Activated naive CD4-positive, alpha-beta T cell treated with anti-CD3 and anti-CD28 coated beads, Interleukin-2, amount 50 U/mL, for 72 hours (primary cell): ENCODE data around the gene KLK7. TPM values are rescaled to one million over a fixed set of nuclear protein-coding genes. Genes with fewer than 3 reads are reported as not detected.

ENCODE experiments used
- ATAC-seq, 2 donors: fragments of 150-1000 bp; cut with Tn5 transposase; 2 replicates each; pipeline ENCODE4 v1.10.0; 2021; ENCODE audit warnings: mild to moderate bottlenecking in 2 of 2, moderate library complexity in 2 of 2
- DNase-seq, 2 donors: peaks; one replicate each; pipeline ENCODE4 v3.0.0; 2021 to 2022; ENCODE audit warnings: low spot score in 2 of 2
- H3K27ac Mint-ChIP-seq, 2 donors: one replicate each; pipeline ENCODE4 v1.8.0; 2022; ENCODE audit warnings: mild to moderate bottlenecking in 2 of 2, mixed read lengths in 2 of 2
- H3K36me3 Mint-ChIP-seq, 2 donors: one replicate each; pipeline ENCODE4 v1.8.0; 2022; ENCODE audit warnings: mixed read lengths in 2 of 2
- H3K9me3 Mint-ChIP-seq, 2 donors: one replicate each; pipeline ENCODE4 v1.8.0; 2022; ENCODE audit warnings: mixed read lengths in 2 of 2
- total RNA-seq, 2 donors: library from RNA; stranded (reverse); gene quantifications; one replicate each; pipeline ENCODE4 v1.2.3, GENCODE V29; 2022

Gene KLK7
- total RNA-seq, 2 donors from 2014 or later: not detected

DNA sequence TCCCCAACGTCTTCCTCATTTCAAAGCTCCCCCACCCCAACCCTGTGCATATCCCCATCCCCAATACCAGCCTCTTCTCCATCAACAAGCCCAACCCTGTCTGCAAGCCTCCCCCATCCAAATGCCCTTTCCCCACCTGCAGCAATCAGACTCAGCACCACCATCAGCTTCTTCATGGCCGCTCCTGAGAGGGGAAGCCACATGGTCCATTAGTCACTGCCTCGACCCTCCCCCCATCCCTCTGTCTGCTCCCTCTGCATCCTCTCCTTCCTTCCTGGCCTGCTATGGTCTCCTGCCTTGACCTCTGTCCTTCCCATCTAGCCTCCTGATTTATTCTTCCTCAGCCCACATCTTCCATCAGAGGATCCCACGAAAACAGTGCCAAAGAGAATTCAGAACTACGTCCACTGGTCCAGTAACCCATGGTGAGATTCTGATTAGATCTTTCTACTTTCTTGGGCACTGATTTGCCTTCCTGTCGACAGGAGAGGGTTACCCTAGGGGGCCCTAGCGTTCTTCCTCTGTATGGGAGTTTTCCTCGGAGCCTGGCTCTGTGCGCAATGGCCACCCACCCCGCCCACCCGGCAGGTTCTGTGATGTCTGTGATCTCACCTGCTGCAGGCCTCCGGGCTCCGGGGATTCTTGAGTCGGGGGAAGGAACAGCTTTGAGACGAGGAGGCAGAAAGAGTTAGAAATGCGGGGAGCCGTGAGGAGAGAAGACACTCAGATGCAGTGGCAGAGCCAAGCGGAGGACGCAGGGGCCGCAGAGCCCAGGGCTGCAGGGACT lies 15.6 kb downstream of the KLK7 start:
- H3K27ac Mint-ChIP-seq: no peak overlapping the region

GRCh38 chr19:50964266-50964665 lies 19.5 kb downstream of the KLK7 start:
- Mint-ChIP-seq H3K36me3 (peaks cover 0 to 16% of the 10 kb centered on the region in 2 donors), H3K27ac (no peak overlapping the region), H3K9me3 (peaks cover 18 to 27% of the 10 kb centered on the region in 2 donors)
- DNase-seq: no peak
- no peak for ATAC-seq

More for the DNA sequence above, 15.6 kb downstream of the KLK7 start:
- ATAC-seq (no peak), DNase-seq (no peak)
- H3K36me3 Mint-ChIP-seq: no peaks in the 10 kb centered on the region
- H3K9me3 Mint-ChIP-seq: peaks cover 5 to 7% of the 10 kb centered on the region in 2 donors

DNA sequence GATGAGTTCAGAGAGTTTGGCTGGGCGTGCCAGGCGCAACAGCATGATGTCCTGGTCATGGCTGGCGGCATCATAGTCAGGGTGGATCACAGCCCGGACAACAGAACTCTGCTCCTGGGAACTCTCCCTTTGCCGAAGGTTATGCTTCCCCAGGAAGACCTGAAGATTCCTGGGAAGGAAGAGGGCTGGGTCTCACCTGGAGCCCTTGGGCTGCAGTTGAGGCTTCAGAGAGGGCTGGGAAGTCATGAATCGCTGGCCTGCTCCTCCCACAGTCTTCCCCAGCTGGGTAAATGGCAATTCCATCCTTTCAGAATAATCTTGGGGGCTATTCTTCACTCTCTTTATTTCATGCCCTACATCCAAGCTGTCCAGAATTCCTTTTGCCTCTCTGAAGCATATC lies 20.3 kb downstream of the KLK7 start:
- DNase-seq (no peak), ATAC-seq (no peak)
- H3K9me3 Mint-ChIP-seq: peaks cover 20 to 28% of the 10 kb centered on the region in 2 donors
- peaks cover 0 to 16% of the 10 kb centered on the region in 2 donors for H3K36me3 Mint-ChIP-seq
- H3K27ac Mint-ChIP-seq: no peak overlapping the region

- no peak for DNase-seq
- no peak for ATAC-seq
- Mint-ChIP-seq H3K27ac (no peak overlapping the region), H3K9me3 (peaks cover 20 to 28% of the 10 kb centered on the region in 2 donors), H3K36me3 (peaks cover 0 to 16% of the 10 kb centered on the region in 2 donors)
Observed at GRCh38 chr19:50962245-50962644, 21.5 kb downstream of the KLK7 start.

- Mint-ChIP-seq H3K36me3 (peaks cover 0 to 16% of the 10 kb centered on the region in 2 donors), H3K9me3 (peaks cover 20 to 28% of the 10 kb centered on the region in 2 donors), H3K27ac (no peak overlapping the region)
- DNase-seq (no peak), ATAC-seq (no peak)
Observed at GRCh38 chr19:50959731-50960500, 23.8 kb downstream of the KLK7 start.

- peaks cover 0 to 13% of the 10 kb centered on the region in 2 donors for H3K36me3 Mint-ChIP-seq
- DNase-seq: no peak
Observed at GRCh38 chr19:50957587-50957986, 26.1 kb downstream of the KLK7 start.

DNA sequence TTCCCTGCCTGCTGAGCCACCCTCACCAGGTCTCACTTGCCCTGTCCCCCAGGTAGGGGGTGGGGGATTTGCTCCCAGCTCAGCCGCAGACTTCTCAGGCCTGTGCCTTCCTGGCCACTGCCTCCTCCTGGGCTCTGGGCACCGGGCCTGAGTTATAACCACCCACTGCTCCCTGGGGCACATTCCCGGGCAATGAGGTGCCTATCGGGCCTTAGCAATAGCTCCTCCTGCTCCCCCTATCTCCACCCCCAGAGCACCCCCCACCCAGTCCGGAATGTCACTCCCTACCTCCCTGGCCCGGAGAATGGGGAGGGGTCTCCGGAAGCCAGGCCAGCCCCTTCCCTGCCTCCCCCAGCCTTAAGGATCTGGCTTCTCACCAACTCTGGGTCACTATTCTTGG lies 30.8 kb downstream of the KLK7 start, which contains the start of gene KLK5:
Gene KLK5, minus strand, starts transcription at position 129 of the 400 bp plus-strand sequence. CDS start 381 bp downstream, outside the sequence.
- ATAC-seq: no peak
- Mint-ChIP-seq H3K36me3 (no peaks in the 10 kb centered on the region), H3K9me3 (no peaks in the 10 kb centered on the region), H3K27ac (no peak within 1 kb of the TSS)
- DNase-seq: no peak

More at GRCh38 chr19:50957587-50957986, 26.1 kb downstream of the KLK7 start:
- no peak for ATAC-seq
- H3K27ac Mint-ChIP-seq: peak overlapping the region in 1 of 2 donors; percentile 21
- H3K9me3 Mint-ChIP-seq: peaks cover 8 to 19% of the 10 kb centered on the region in 2 donors

DNA sequence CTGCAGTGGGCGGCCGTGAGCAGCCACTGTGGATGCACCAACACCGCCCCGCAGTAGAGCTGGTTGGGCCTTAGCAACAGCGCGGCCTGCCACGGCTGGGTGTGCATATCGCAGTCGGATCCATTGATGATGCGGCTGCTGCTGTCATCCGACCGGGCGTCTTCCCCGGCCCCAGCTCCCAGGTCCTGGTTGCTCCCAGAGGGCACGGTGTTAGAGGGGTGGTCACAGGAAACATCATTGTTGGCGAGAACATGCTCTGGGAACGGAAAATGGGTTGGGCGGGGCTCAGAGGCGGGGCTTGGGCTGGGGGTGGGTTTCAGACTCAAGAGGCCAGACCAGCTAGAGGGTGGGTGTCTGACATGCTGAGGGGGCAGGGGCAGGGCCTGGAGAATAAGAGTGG lies 33.9 kb downstream of the KLK7 start:
- Mint-ChIP-seq H3K9me3 (no peaks in the 10 kb centered on the region), H3K36me3 (no peaks in the 10 kb centered on the region), H3K27ac (no peak overlapping the region)
- DNase-seq (no peak), ATAC-seq (no peak)

DNA sequence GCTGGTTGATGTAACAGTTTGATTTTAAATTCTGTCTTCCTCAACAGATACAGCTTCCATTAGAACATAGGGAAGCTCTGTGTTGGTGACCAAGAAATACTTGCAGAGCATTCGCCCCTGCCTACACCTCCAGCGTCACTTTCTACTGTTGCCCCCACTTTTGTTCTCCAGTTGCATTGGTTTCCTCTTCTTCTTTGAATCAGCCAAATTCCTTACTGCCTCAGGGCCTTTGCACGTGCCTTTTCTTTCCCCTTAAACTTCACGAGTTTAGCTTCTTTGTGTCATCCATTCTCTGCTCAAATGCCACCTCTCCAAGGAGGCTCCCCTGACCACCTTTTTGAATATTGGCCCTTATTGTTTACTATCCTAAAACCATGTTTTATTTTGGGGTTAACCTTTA lies 36.6 kb downstream of the KLK7 start:
- DNase-seq (no peak), ATAC-seq (no peak)
- Mint-ChIP-seq H3K9me3 (peaks cover 0 to 4% of the 10 kb centered on the region in 2 donors), H3K36me3 (peaks cover 5% of the 10 kb centered on the region in 2 donors), H3K27ac (no peak overlapping the region)

DNA sequence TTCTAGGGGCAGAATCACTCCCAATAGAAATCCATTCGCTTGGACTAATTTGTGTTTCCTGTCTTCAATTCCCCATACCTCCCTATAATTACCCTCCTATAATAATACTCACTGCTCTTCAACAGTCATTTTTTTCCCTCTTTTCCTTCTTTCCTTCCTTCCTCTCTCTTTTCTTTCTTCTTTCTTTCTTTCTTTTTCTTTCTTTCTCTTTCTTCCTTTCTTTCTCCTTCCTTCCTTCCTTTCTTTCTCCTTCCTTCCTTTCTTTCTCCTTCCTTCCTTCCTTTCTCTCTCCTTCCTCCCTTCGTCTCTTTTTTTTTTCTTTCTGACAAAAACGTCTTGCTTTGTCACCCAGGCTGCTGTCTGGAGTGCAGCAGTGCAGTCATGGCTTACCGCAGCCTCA lies 38.9 kb downstream of the KLK7 start:
- ATAC-seq (no peak), DNase-seq (no peak)
- Mint-ChIP-seq H3K36me3 (peaks cover 6 to 10% of the 10 kb centered on the region in 2 donors), H3K27ac (no peak overlapping the region), H3K9me3 (peaks cover 0 to 7% of the 10 kb centered on the region in 2 donors)

GRCh38 chr19:50943074-50943828 lies 40.5 kb downstream of the KLK7 start:
- H3K9me3 Mint-ChIP-seq: peaks cover 0 to 7% of the 10 kb centered on the region in 2 donors
- H3K27ac Mint-ChIP-seq: no peak overlapping the region
- no peak for ATAC-seq
- peaks cover 6 to 10% of the 10 kb centered on the region in 2 donors for H3K36me3 Mint-ChIP-seq
- DNase-seq: no peak

GRCh38 chr19:50939596-50939995 lies 44.1 kb downstream of the KLK7 start:
- Mint-ChIP-seq H3K36me3 (peaks cover 6 to 10% of the 10 kb centered on the region in 2 donors), H3K27ac (no peak overlapping the region), H3K9me3 (peaks cover 0 to 7% of the 10 kb centered on the region in 2 donors)
- no peak for DNase-seq
- ATAC-seq: no peak

- no peaks in the 10 kb centered on the region for H3K36me3 Mint-ChIP-seq
- DNase-seq (no peak), ATAC-seq (no peak)
- H3K9me3 Mint-ChIP-seq: no peaks in the 10 kb centered on the region
- no peak overlapping the region for H3K27ac Mint-ChIP-seq
Observed at GRCh38 chr19:50933640-50934039, 50.1 kb downstream of the KLK7 start.

- Mint-ChIP-seq H3K9me3 (no peaks in the 10 kb centered on the region), H3K27ac (no peak overlapping the region), H3K36me3 (no peaks in the 10 kb centered on the region)
- DNase-seq (no peak), ATAC-seq (no peak)
Observed at GRCh38 chr19:50932690-50933083, 51.0 kb downstream of the KLK7 start.

- Mint-ChIP-seq H3K9me3 (no peaks in the 10 kb centered on the region), H3K27ac (no peak overlapping the region), H3K36me3 (no peaks in the 10 kb centered on the region)
- ATAC-seq (no peak), DNase-seq (no peak)
Observed at GRCh38 chr19:50932018-50932689, 51.6 kb downstream of the KLK7 start.

GRCh38 chr19:50931023-50931422 lies 52.7 kb downstream of the KLK7 start:
- no peaks in the 10 kb centered on the region for H3K36me3 Mint-ChIP-seq
- H3K9me3 Mint-ChIP-seq: no peaks in the 10 kb centered on the region
- no peak for ATAC-seq
- no peak for DNase-seq
- no peak overlapping the region for H3K27ac Mint-ChIP-seq
